Uterus (tissue), 2 donors: ENCODE results near the gene GHRL.

Source experiments
- POLR2A ChIP-seq, 2 donors: fragments of 450-650 bp; IDR thresholded peaks; one replicate each; pipeline ENCODE4 v1.6.1; 2016; ENCODE audit warnings: antibody characterized with exemption in 2 of 2, mild to moderate bottlenecking in 1 of 2, moderate library complexity in 1 of 2
- TF ChIP-seq, protein P1 (sequence below), 4 experiments: fragments of 200-600 bp in 2 of 4; fragments of 450-650 bp in 2 of 4; sonication (generic) in 2 of 4; IDR thresholded peaks; one replicate each; pipeline ENCODE4 v1.5.1; 2016 to 2019; ENCODE audit warnings: antibody characterized with exemption in 4 of 4, mild to moderate bottlenecking in 2 of 4, moderate library complexity in 1 of 4

DNA sequence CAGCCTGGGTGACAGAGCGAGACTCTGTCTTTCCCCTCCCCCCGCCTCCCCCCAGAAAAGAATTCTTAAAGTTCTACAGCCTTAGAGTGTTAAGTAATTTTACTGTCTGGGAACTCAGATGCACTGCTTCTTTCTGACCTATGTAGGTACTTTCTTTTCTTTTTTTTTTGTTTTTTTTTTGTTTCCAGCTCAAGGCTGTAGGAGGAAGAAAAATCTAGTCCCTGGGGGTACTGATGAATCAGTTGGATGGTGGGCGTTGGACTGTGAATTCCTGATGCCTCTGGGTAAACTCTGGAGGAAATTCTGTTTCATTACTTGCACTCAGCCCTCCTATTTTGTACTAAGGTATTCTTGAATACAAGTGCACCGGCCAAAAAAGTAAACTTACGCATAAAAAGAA is 10.8 kb downstream of the GHRL start:
- TF ChIP-seq, protein P1, sequence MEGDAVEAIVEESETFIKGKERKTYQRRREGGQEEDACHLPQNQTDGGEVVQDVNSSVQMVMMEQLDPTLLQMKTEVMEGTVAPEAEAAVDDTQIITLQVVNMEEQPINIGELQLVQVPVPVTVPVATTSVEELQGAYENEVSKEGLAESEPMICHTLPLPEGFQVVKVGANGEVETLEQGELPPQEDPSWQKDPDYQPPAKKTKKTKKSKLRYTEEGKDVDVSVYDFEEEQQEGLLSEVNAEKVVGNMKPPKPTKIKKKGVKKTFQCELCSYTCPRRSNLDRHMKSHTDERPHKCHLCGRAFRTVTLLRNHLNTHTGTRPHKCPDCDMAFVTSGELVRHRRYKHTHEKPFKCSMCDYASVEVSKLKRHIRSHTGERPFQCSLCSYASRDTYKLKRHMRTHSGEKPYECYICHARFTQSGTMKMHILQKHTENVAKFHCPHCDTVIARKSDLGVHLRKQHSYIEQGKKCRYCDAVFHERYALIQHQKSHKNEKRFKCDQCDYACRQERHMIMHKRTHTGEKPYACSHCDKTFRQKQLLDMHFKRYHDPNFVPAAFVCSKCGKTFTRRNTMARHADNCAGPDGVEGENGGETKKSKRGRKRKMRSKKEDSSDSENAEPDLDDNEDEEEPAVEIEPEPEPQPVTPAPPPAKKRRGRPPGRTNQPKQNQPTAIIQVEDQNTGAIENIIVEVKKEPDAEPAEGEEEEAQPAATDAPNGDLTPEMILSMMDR (IDR thresholded peaks at IDR 0.05) = no peak
- TF ChIP-seq POLR2A (IDR thresholded peaks at IDR 0.05) = no peak
